IPS-15b (cell line): ENCODE measurements around the gene HOXA9.

Experiments
- H3K27me3 ChIP-seq: one replicate; pipeline ENCODE4 v1.6.1; 2013; ENCODE audit warnings: low read length; ENCODE audit not compliant: control insufficient read depth, insufficient read depth
- H3K36me3 ChIP-seq: one replicate; pipeline ENCODE4 v1.6.1; 2013; ENCODE audit warnings: low read length; ENCODE audit not compliant: control insufficient read depth, insufficient read depth
- H3K4me1 ChIP-seq: one replicate; pipeline ENCODE4 v1.6.1; 2013; ENCODE audit warnings: mild to moderate bottlenecking, low read length; ENCODE audit not compliant: control insufficient read depth, insufficient read depth
- H3K4me3 ChIP-seq: one replicate; pipeline ENCODE4 v1.5.1; 2013; ENCODE audit warnings: low read depth, low read length
- H3K9ac ChIP-seq: one replicate; pipeline ENCODE4 v1.6.1; 2013; ENCODE audit warnings: low read depth, mild to moderate bottlenecking, low read length
- H3K9me3 ChIP-seq: one replicate; pipeline ENCODE4 v1.6.1; 2013; ENCODE audit warnings: mild to moderate bottlenecking, low read length; ENCODE audit not compliant: control insufficient read depth, insufficient read depth

HOXA9 gene

GRCh38 chr7:27132978-27133377 is 32.4 kb downstream of the HOXA9 start:
- H3K4me1 ChIP-seq = no peaks in the 10 kb centered on the region
- peaks cover 92% of the 10 kb centered on the region for H3K27me3 ChIP-seq

GRCh38 chr7:27132214-27132613 is 33.1 kb downstream of the HOXA9 start:
- Histone ChIP-seq H3K4me3 (peak overlapping the region; percentile 3), H3K27me3 (peaks cover 92% of the 10 kb centered on the region), H3K4me1 (no peaks in the 10 kb centered on the region), H3K36me3 (no peaks in the 10 kb centered on the region), H3K9me3 (no peaks in the 10 kb centered on the region), H3K9ac (no peak overlapping the region)

More at GRCh38 chr7:27132978-27133377, 32.4 kb downstream of the HOXA9 start:
- H3K4me3 ChIP-seq = no peak overlapping the region
- H3K9me3 ChIP-seq = no peaks in the 10 kb centered on the region
- no peaks in the 10 kb centered on the region for H3K36me3 ChIP-seq
- H3K9ac ChIP-seq = no peak overlapping the region

GRCh38 chr7:27131390-27131819 is 33.9 kb downstream of the HOXA9 start:
- H3K9ac ChIP-seq = no peak overlapping the region

GRCh38 chr7:27130540-27131389 is 34.6 kb downstream of the HOXA9 start, which contains the start of gene HOXA4:
Gene HOXA4, minus strand, starts transcription at chr7:27130757. Its CDS starts 24 bp downstream, at chr7:27130733.
- Histone ChIP-seq H3K9ac (no peak within 1 kb of the TSS), H3K27me3 (peaks cover 92% of the 10 kb centered on the region), H3K9me3 (no peaks in the 10 kb centered on the region), H3K4me3 (peak within 1 kb of the TSS; percentile 40), H3K36me3 (no peaks in the 10 kb centered on the region), H3K4me1 (no peaks in the 10 kb centered on the region)

More at GRCh38 chr7:27131390-27131819, 33.9 kb downstream of the HOXA9 start:
- Histone ChIP-seq H3K9me3 (no peaks in the 10 kb centered on the region), H3K36me3 (no peaks in the 10 kb centered on the region), H3K4me1 (no peaks in the 10 kb centered on the region), H3K27me3 (peaks cover 92% of the 10 kb centered on the region), H3K4me3 (peak overlapping the region; percentile 40)

GRCh38 chr7:27129729-27130539 is 35.4 kb downstream of the HOXA9 start:
- H3K4me1 ChIP-seq = no peaks in the 10 kb centered on the region
- peaks cover 92% of the 10 kb centered on the region for H3K27me3 ChIP-seq
- H3K36me3 ChIP-seq = no peaks in the 10 kb centered on the region
- no peaks in the 10 kb centered on the region for H3K9me3 ChIP-seq
- no peak overlapping the region for H3K9ac ChIP-seq
- H3K4me3 ChIP-seq = peak overlapping the region; percentile 3

GRCh38 chr7:27128776-27129728 is 36.3 kb downstream of the HOXA9 start:
- Histone ChIP-seq H3K4me3 (peak overlapping the region; percentile 3), H3K9ac (no peak overlapping the region), H3K9me3 (no peaks in the 10 kb centered on the region), H3K27me3 (peaks cover 92% of the 10 kb centered on the region), H3K4me1 (no peaks in the 10 kb centered on the region), H3K36me3 (no peaks in the 10 kb centered on the region)

- Histone ChIP-seq H3K9ac (no peak overlapping the region), H3K27me3 (peaks cover 92% of the 10 kb centered on the region), H3K36me3 (no peaks in the 10 kb centered on the region), H3K9me3 (no peaks in the 10 kb centered on the region), H3K4me1 (no peaks in the 10 kb centered on the region), H3K4me3 (peak overlapping the region; percentile 14)
These were observed 37.3 kb downstream of the HOXA9 start for GRCh38 chr7:27128034-27128433.

- H3K9me3 ChIP-seq = no peaks in the 10 kb centered on the region
- H3K27me3 ChIP-seq = peaks cover 92% of the 10 kb centered on the region
- H3K4me3 ChIP-seq = no peak overlapping the region
- H3K9ac ChIP-seq = no peak overlapping the region
- no peaks in the 10 kb centered on the region for H3K36me3 ChIP-seq
- H3K4me1 ChIP-seq = no peaks in the 10 kb centered on the region
These were observed 38.6 kb downstream of the HOXA9 start for GRCh38 chr7:27126596-27127327.

GRCh38 chr7:27125986-27126394 is 39.3 kb downstream of the HOXA9 start:
- H3K27me3 ChIP-seq = peaks cover 92% of the 10 kb centered on the region
- no peak overlapping the region for H3K4me3 ChIP-seq

GRCh38 chr7:27124902-27125689 is 40.2 kb downstream of the HOXA9 start:
- peaks cover 100% of the 10 kb centered on the region for H3K27me3 ChIP-seq
- peak overlapping the region; percentile 33 for H3K4me3 ChIP-seq

More at GRCh38 chr7:27125986-27126394, 39.3 kb downstream of the HOXA9 start:
- Histone ChIP-seq H3K9me3 (no peaks in the 10 kb centered on the region), H3K9ac (no peak overlapping the region), H3K36me3 (no peaks in the 10 kb centered on the region), H3K4me1 (no peaks in the 10 kb centered on the region)

More at GRCh38 chr7:27124902-27125689, 40.2 kb downstream of the HOXA9 start:
- Histone ChIP-seq H3K36me3 (no peaks in the 10 kb centered on the region), H3K9me3 (no peaks in the 10 kb centered on the region), H3K4me1 (no peaks in the 10 kb centered on the region), H3K9ac (no peak overlapping the region)
